Measurements from ENCODE around the gene RAB37. TPM values are rescaled to one million over a fixed set of nuclear protein-coding genes. Genes with fewer than 3 reads are reported as not detected.

RAB37 gene
- total and polyA plus RNA-seq, 9 of the 15 experiments (the other 6 are each of a cell fraction or from before 2014, with no cell fraction given), result 0.03 to 0.27 (median 0.11) TPM; not detected in 4

- TF ChIP-seq MIER1 (IDR thresholded peaks at IDR 0.05; ENCODE audit: low read depth) (no peak), HIVEP1 (CRISPR knock-in tag; IDR thresholded peaks at IDR 0.05) (no peak), TFAM (CRISPR knock-in tag; conservative IDR thresholded peaks at IDR 0.05) (no peak), MLLT1 (IDR thresholded peaks at IDR 0.05) (no peak), ZNF584 (CRISPR knock-in tag; IDR thresholded peaks at IDR 0.05; ENCODE audit: low read depth) (no peak), ZNF395 (CRISPR knock-in tag; IDR thresholded peaks at IDR 0.05) (0 out of 2 replicates have a peak, but pooled peaks have one; percentile 24), SAFB (IDR thresholded peaks at IDR 0.05; ENCODE audit: borderline replicate concordance, low read depth, low read length) (no peak), CXXC5 (CRISPR knock-in tag; IDR thresholded peaks at IDR 0.05) (peak; percentile 89), RNF2 (IDR thresholded peaks at IDR 0.05) (no peak), HDAC8 (tag; IDR thresholded peaks at IDR 0.05) (no peak), TAL1 (IDR thresholded peaks at IDR 0.05) (no peak), SIN3A (IDR thresholded peaks at IDR 0.05; ENCODE audit: borderline replicate concordance in 2 of 2, control insufficient read depth in 1 of 2, low read depth in 2 of 2, low read length in 2 of 2) (0 out of 4 replicates have a peak, but pooled peaks of 1 of the 2 experiments have one; percentile 7), MAFK (IDR thresholded peaks at IDR 0.05; ENCODE audit: low read length) (no peak), SRSF7 (optimal IDR thresholded peaks at IDR 0.05; ENCODE audit: low read depth, low read length) (no peak)
- TF ChIP-seq, protein P1, sequence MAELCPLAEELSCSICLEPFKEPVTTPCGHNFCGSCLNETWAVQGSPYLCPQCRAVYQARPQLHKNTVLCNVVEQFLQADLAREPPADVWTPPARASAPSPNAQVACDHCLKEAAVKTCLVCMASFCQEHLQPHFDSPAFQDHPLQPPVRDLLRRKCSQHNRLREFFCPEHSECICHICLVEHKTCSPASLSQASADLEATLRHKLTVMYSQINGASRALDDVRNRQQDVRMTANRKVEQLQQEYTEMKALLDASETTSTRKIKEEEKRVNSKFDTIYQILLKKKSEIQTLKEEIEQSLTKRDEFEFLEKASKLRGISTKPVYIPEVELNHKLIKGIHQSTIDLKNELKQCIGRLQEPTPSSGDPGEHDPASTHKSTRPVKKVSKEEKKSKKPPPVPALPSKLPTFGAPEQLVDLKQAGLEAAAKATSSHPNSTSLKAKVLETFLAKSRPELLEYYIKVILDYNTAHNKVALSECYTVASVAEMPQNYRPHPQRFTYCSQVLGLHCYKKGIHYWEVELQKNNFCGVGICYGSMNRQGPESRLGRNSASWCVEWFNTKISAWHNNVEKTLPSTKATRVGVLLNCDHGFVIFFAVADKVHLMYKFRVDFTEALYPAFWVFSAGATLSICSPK (IDR thresholded peaks at IDR 0.05; ENCODE audit: borderline replicate concordance), result no peak
- TF ChIP-seq, protein P2, sequence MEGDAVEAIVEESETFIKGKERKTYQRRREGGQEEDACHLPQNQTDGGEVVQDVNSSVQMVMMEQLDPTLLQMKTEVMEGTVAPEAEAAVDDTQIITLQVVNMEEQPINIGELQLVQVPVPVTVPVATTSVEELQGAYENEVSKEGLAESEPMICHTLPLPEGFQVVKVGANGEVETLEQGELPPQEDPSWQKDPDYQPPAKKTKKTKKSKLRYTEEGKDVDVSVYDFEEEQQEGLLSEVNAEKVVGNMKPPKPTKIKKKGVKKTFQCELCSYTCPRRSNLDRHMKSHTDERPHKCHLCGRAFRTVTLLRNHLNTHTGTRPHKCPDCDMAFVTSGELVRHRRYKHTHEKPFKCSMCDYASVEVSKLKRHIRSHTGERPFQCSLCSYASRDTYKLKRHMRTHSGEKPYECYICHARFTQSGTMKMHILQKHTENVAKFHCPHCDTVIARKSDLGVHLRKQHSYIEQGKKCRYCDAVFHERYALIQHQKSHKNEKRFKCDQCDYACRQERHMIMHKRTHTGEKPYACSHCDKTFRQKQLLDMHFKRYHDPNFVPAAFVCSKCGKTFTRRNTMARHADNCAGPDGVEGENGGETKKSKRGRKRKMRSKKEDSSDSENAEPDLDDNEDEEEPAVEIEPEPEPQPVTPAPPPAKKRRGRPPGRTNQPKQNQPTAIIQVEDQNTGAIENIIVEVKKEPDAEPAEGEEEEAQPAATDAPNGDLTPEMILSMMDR (IDR thresholded peaks at IDR 0.05 in 2 of 3, conservative IDR thresholded peaks at IDR 0.05 in 1 of 3; ENCODE audit: insufficient read depth in 2 of 3, low read depth in 1 of 3, low read length in 3 of 3), result peak in 1 of 3 experiments; percentile 7; a peak in 1 of 6 replicates
- TF ChIP-seq, protein P3, sequence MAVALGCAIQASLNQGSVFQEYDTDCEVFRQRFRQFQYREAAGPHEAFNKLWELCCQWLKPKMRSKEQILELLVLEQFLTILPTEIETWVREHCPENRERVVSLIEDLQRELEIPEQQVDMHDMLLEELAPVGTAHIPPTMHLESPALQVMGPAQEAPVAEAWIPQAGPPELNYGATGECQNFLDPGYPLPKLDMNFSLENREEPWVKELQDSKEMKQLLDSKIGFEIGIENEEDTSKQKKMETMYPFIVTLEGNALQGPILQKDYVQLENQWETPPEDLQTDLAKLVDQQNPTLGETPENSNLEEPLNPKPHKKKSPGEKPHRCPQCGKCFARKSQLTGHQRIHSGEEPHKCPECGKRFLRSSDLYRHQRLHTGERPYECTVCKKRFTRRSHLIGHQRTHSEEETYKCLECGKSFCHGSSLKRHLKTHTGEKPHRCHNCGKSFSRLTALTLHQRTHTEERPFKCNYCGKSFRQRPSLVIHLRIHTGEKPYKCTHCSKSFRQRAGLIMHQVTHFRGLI (CRISPR knock-in tag; IDR thresholded peaks at IDR 0.05), result no peak
- TF ChIP-seq, protein P4, sequence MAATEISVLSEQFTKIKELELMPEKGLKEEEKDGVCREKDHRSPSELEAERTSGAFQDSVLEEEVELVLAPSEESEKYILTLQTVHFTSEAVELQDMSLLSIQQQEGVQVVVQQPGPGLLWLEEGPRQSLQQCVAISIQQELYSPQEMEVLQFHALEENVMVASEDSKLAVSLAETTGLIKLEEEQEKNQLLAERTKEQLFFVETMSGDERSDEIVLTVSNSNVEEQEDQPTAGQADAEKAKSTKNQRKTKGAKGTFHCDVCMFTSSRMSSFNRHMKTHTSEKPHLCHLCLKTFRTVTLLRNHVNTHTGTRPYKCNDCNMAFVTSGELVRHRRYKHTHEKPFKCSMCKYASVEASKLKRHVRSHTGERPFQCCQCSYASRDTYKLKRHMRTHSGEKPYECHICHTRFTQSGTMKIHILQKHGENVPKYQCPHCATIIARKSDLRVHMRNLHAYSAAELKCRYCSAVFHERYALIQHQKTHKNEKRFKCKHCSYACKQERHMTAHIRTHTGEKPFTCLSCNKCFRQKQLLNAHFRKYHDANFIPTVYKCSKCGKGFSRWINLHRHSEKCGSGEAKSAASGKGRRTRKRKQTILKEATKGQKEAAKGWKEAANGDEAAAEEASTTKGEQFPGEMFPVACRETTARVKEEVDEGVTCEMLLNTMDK (IDR thresholded peaks at IDR 0.05; ENCODE audit: borderline replicate concordance, insufficient read depth, low read depth, low read length, poor library complexity, severe bottlenecking), result peak; percentile 49
Observed at GRCh38 chr17:74748279-74748528, 11.1 kb downstream of the RAB37 start (continued).

Measured in K562 (cell line).